ENCODE measurements around the gene RPN2.

Gene RPN2

DNA sequence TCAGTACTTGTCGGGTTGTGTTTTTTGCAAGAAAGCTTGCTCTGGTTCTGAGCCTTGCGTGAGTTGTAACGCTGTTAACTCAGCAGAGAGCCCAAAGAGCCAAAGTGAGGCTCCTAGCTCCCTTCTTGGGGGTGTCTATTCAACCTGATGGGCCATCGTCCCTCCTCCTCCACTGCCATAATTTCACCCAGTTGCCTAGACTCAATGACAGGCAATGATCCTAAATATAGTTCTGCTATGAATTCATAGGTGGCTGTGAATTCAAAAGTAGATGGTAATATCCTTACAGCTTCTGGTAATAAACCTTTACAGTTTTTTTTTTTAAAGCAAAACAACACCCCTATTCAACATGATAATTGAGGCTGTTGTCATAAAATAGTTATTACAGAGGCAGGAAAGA is 43.0 kb downstream of the RPN2 start:
- no peak overlapping the region for H3K4me3 ChIP-seq (ENCODE audit: insufficient read depth, low read length, poor library complexity, severe bottlenecking)
- no peak overlapping the region for H3K9ac ChIP-seq (ENCODE audit: low read length)
- H3F3A ChIP-seq (ENCODE audit: insufficient read depth) = no peaks in the 10 kb centered on the region
- H3K4me2 ChIP-seq (ENCODE audit: low read depth, low read length, poor library complexity, severe bottlenecking) = no peak overlapping the region
- H2AFZ ChIP-seq (ENCODE audit: low read depth, low read length, severe bottlenecking) = no peak overlapping the region
- no peaks in the 10 kb centered on the region for H3K27me3 ChIP-seq (ENCODE audit: low read length)
- no peak overlapping the region for H3K27ac ChIP-seq (ENCODE audit: low read depth, low read length)
- H4K20me1 ChIP-seq (ENCODE audit: low read depth, low read length) = no peaks in the 10 kb centered on the region
- H3K9me2 ChIP-seq (replicated peaks; ENCODE audit: insufficient read depth, low read length) = no peaks in the 10 kb centered on the region
- no peak for TF ChIP-seq EZH2phosphoT487 (conservative IDR thresholded peaks at IDR 0.05; ENCODE audit: low read length)
- TF ChIP-seq, protein P1, sequence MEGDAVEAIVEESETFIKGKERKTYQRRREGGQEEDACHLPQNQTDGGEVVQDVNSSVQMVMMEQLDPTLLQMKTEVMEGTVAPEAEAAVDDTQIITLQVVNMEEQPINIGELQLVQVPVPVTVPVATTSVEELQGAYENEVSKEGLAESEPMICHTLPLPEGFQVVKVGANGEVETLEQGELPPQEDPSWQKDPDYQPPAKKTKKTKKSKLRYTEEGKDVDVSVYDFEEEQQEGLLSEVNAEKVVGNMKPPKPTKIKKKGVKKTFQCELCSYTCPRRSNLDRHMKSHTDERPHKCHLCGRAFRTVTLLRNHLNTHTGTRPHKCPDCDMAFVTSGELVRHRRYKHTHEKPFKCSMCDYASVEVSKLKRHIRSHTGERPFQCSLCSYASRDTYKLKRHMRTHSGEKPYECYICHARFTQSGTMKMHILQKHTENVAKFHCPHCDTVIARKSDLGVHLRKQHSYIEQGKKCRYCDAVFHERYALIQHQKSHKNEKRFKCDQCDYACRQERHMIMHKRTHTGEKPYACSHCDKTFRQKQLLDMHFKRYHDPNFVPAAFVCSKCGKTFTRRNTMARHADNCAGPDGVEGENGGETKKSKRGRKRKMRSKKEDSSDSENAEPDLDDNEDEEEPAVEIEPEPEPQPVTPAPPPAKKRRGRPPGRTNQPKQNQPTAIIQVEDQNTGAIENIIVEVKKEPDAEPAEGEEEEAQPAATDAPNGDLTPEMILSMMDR (IDR thresholded peaks at IDR 0.05; ENCODE audit: insufficient read depth, low read length, poor library complexity, severe bottlenecking) = no peak
- peaks cover 35% of the 10 kb centered on the region for H3K36me3 ChIP-seq (ENCODE audit: low read length)
- H3K79me2 ChIP-seq (ENCODE audit: insufficient read depth, low read length) = no peaks in the 10 kb centered on the region
- no peaks in the 10 kb centered on the region for H3K9me3 ChIP-seq (ENCODE audit: insufficient read depth, low read length)

DNA sequence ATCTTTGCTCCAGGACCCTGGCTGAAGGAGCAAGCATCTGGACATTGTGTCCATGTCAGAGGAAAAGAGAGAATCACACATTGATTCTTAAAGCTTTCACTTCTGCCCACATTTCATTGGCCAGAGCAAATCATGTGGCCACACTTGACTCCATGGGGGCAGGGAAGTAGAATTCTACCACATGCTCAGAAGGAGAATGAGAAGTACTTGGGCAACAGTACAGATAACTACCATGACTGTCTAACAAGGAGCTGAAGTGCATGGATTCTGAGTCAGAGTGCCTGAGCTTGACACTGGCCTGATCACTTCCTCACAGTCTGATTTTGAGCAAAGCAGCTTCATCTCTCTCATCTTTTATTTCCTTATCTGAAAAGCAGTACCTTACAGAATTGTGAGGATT is 43.9 kb downstream of the RPN2 start:
- no peak overlapping the region for H3K27ac ChIP-seq (ENCODE audit: low read depth, low read length)
- no peaks in the 10 kb centered on the region for H3K9me2 ChIP-seq (replicated peaks; ENCODE audit: insufficient read depth, low read length)
- TF ChIP-seq EZH2phosphoT487 (conservative IDR thresholded peaks at IDR 0.05; ENCODE audit: low read length) = no peak
- TF ChIP-seq, protein P1 (IDR thresholded peaks at IDR 0.05; ENCODE audit: insufficient read depth, low read length, poor library complexity, severe bottlenecking) = no peak

GRCh38 chr20:37225146-37225545 is 46.0 kb downstream of the RPN2 start:
- Histone ChIP-seq H2AFZ (ENCODE audit: low read depth, low read length, severe bottlenecking) (no peak overlapping the region), H3K79me2 (ENCODE audit: insufficient read depth, low read length) (no peaks in the 10 kb centered on the region), H3K4me2 (ENCODE audit: low read depth, low read length, poor library complexity, severe bottlenecking) (no peak overlapping the region), H3K27ac (ENCODE audit: low read depth, low read length) (no peak overlapping the region), H3K9me3 (ENCODE audit: insufficient read depth, low read length) (no peaks in the 10 kb centered on the region), H3K9me2 (replicated peaks; ENCODE audit: insufficient read depth, low read length) (no peaks in the 10 kb centered on the region), H3F3A (ENCODE audit: insufficient read depth) (no peaks in the 10 kb centered on the region), H3K9ac (ENCODE audit: low read length) (no peak overlapping the region), H3K4me3 (ENCODE audit: insufficient read depth, low read length, poor library complexity, severe bottlenecking) (no peak overlapping the region), H3K27me3 (ENCODE audit: low read length) (no peaks in the 10 kb centered on the region), H3K36me3 (ENCODE audit: low read length) (peaks cover 38% of the 10 kb centered on the region), H4K20me1 (ENCODE audit: low read depth, low read length) (no peaks in the 10 kb centered on the region)
- TF ChIP-seq, protein P1 (IDR thresholded peaks at IDR 0.05; ENCODE audit: insufficient read depth, low read length, poor library complexity, severe bottlenecking) = no peak
- TF ChIP-seq EZH2phosphoT487 (conservative IDR thresholded peaks at IDR 0.05; ENCODE audit: low read length) = no peak

More for the DNA sequence above, 43.9 kb downstream of the RPN2 start:
- H3K9ac ChIP-seq (ENCODE audit: low read length) = no peak overlapping the region
- no peaks in the 10 kb centered on the region for H4K20me1 ChIP-seq (ENCODE audit: low read depth, low read length)
- no peaks in the 10 kb centered on the region for H3K9me3 ChIP-seq (ENCODE audit: insufficient read depth, low read length)
- H3K4me2 ChIP-seq (ENCODE audit: low read depth, low read length, poor library complexity, severe bottlenecking) = no peak overlapping the region
- no peaks in the 10 kb centered on the region for H3K27me3 ChIP-seq (ENCODE audit: low read length)
- peaks cover 39% of the 10 kb centered on the region for H3K36me3 ChIP-seq (ENCODE audit: low read length)
- no peak overlapping the region for H2AFZ ChIP-seq (ENCODE audit: low read depth, low read length, severe bottlenecking)
- H3K79me2 ChIP-seq (ENCODE audit: insufficient read depth, low read length) = no peaks in the 10 kb centered on the region
- no peaks in the 10 kb centered on the region for H3F3A ChIP-seq (ENCODE audit: insufficient read depth)
- H3K4me3 ChIP-seq (ENCODE audit: insufficient read depth, low read length, poor library complexity, severe bottlenecking) = no peak overlapping the region

All from SU-DHL-6 (cell line).